ENCODE data around the gene CAPN10.

Gene CAPN10

DNA sequence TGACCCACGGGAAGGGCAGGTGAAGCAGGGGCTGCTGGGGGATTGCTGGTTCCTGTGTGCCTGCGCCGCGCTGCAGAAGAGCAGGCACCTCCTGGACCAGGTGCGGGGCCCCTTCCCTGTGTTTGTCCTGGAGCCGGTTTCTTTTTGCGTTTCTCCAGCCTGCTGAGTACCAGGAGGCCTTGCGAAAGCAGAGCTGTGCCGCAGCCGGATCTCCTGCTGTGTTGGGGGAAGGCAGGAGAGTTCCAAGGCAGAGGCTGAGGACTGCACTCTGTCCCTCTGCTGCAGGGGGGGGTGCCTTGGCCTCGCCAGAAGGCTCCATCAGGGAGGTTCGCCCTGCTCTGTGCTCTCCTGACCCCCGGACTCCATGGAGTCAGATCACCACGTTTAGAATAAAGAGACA, 2.8 kb downstream of the CAPN10 start:
- no peak for DNase-seq (ENCODE audit: low read depth, low spot score)

GRCh38 chr2:240589850-240590525, 3.5 kb downstream of the CAPN10 start:
- DNase-seq (ENCODE audit: low read depth, low spot score) = no peak

DNA sequence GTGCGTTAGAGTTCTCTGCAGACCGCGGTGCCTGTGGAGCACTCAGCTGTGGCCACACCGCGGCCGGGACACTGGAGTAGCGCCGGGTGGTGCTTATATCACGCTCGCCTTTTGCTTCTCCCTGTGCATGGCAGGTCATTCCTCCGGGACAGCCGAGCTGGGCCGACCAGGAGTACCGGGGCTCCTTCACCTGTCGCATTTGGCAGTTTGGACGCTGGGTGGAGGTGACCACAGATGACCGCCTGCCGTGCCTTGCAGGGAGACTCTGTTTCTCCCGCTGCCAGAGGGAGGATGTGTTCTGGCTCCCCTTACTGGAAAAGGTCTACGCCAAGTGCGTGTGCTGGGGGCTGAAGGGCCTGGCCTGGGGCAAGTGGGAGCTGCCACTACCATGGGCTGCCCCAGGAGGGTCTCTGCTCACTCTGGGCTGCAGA, 4.2 kb downstream of the CAPN10 start:
- no peak for DNase-seq (ENCODE audit: low read depth, low spot score)

DNA sequence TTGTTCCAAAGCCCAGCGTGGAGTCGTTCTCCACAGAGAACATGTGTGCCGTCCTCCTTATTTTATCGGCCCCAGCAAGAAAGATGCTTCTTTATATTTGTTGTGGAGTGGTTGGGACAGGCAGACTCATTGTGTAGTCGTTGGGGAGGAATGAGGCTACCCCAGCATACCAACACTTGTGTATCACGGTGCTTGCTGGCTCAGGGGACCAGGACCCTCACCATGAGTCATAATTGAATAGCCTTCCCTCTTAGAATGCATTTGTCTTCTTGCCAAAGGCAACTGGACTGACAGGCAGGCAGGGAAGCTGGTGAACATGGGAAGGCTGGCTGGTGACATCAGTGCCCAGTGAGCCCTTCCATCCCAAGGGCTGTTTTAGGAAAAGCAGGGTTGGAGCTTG, 4.7 kb downstream of the CAPN10 start:
- no peak for DNase-seq (ENCODE audit: low read depth, low spot score)

DNA sequence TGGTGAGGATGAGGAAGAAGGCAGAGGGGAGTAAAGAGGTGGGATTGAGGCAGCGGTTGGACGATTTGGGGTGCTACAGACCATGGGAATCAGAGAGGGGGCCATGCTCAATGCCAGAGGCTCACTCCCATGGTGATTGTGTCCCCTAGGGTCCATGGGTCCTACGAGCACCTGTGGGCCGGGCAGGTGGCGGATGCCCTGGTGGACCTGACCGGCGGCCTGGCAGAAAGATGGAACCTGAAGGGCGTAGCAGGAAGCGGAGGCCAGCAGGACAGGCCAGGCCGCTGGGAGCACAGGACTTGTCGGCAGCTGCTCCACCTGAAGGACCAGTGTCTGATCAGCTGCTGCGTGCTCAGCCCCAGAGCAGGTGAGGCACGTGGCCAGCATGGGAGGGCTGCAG, 5.2 kb downstream of the CAPN10 start:
- DNase-seq (ENCODE audit: low read depth, low spot score) = no peak

GRCh38 chr2:240593026-240593702, 6.6 kb downstream of the CAPN10 start:
- DNase-seq (ENCODE audit: low read depth, low spot score) = no peak

- no peak for DNase-seq (ENCODE audit: low read depth, low spot score)
These were observed 7.3 kb downstream of the CAPN10 start for GRCh38 chr2:240593703-240594451.

DNA sequence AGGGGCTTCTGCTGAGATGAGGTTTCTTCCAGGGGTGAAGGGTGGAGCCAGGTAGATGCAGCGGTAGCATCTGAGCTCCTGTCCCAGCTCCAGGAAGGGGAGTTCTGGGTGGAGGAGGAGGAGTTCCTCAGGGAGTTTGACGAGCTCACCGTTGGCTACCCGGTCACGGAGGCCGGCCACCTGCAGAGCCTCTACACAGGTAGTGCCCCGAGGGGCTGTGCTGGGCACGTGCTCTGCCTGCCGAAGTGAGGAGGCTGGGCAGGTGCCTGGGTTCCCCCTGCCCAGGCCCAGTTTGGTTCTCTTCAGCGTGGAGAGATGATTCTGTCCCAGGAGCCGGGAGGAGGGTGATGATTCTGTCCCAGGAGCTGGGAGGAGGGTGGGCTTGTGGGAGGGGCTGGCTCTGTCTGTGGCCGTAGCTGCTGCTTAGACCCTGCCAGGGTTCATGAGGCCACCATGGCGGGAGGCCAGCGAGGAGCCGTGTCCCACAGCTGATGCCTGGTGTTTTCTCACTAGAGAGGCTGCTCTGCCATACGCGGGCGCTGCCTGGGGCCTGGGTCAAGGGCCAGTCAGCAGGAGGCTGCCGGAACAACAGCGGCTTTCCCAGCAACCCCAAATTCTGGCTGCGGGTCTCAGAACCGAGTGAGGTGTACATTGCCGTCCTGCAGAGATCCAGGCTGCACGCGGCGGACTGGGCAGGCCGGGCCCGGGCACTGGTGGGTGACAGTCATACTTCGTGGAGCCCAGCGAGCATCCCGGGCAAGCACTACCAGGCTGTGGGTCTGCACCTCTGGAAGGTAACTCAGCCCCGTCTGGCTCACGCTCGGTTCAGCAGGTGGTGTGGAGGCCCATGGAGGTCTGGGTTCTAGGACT, 8.2 kb downstream of the CAPN10 start:
- no peak for DNase-seq (ENCODE audit: low read depth, low spot score)

- no peak for DNase-seq (ENCODE audit: low read depth, low spot score)
These were observed 9.0 kb downstream of the CAPN10 start for GRCh38 chr2:240595381-240596079.

DNA sequence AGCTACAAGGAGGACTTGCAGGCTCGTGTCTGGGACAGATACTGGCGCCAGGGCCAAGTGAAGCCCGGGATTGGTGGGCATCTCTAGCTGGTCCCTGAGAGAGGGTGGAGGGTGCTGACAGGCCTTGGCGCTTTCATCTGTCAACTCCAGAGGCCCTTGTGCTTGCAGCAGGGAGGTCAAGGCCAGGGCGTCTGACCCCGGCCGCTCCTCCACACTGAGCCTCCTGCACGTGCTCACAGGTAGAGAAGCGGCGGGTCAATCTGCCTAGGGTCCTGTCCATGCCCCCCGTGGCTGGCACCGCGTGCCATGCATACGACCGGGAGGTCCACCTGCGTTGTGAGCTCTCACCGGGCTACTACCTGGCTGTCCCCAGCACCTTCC, 9.5 kb downstream of the CAPN10 start:
- no peak for DNase-seq (ENCODE audit: low read depth, low spot score)

DNA sequence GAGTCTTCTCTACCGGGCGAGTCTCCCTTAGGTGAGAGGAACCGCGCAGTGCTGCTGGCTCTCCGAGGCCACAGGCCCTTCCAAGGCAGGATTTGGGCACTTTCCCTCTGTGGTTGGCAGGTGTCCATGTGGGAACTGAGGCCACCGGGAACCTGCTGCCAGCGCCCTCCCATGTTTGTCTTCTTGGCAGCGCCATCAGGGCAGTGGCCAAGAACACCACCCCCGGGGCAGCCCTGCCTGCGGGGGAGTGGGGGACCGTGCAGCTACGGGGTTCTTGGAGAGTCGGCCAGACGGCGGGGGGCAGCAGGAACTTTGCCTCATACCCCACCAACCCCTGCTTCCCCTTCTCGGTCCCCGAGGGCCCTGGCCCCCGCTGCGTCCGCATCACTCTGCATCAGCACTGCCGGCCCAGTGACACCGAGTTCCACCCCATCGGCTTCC, 10.0 kb downstream of the CAPN10 start:
- DNase-seq (ENCODE audit: low read depth, low spot score) = no peak

DNA sequence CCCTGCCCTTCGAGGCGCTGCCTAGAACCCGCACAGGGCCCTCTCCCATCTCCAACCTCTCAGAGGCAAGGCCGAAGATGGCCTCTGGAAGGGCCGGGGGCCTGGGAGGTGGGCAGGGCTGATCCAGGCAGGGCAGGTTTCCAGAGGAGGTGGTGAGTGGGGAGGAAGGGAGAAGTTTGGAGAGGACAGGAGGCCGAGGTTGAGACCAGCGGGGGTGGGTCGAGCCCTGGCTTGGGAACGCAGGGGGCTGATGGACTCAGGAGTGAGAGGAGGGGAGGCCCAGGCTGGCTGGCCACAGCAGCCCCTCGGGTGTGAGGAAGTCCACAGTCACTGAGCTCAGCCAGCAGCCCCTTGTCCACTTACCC, 10.5 kb downstream of the CAPN10 start:
- DNase-seq (ENCODE audit: low read depth, low spot score) = no peak

- no peak for DNase-seq (ENCODE audit: low read depth, low spot score)
These were observed 11.1 kb downstream of the CAPN10 start for GRCh38 chr2:240597419-240598181.

DNA sequence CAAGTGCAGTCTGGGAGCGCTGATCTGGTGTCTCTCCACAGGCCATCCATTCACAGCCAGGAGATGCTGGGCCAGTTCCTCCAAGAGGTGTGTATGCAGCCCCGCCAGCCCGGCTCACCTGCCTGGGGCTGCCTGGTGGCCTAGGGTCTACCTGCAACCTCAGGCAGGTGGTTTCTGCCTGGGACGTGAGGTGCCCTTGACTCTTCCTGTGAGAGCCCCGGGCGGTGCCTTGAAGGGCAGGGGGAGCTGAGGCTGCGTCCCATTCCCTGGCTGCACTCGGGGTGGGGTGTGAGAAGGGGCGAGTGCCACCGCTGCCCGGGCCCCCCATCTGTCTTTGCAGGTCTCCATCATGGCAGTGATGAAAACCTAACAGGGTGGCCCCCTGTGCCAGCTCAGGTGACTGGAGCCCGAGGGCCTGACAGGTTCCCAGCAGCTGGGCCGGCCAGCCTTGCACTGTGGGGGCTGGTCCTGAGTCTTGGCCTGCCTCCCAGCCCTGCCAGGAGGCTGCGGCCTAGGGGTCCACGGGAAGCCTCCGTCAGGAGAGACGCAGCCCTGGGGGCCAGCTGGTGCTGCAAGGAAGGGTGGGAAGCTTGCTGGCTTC, 11.9 kb downstream of the CAPN10 start:
- no peak for DNase-seq (ENCODE audit: low read depth, low spot score)

DNA sequence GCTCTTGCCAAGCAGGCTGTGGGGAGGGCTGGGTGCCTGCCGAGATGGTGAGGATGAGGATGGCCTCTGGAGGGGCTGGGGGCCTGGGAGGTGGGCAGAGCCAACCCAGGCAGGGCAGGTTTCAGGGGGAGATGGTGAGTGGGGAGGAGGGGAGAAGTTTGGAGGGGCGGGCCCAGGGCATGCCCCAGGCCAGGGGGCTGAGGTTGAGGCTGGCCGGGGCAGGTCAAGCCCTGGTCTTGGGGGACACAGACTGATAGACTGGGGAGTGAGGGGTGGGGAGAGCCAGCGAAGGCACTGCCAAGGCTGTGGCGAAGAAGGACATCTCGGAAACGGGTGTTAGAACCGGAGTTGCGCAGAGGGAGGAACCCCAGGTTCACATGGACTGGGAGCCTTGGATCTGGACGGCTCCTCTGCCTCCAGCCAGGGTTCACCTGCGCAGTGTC, 12.6 kb downstream of the CAPN10 start:
- no peak for DNase-seq (ENCODE audit: low read depth, low spot score)

GRCh38 chr2:240600451-240600961, 14.0 kb downstream of the CAPN10 start:
- DNase-seq (ENCODE audit: low read depth, low spot score) = no peak

DNA sequence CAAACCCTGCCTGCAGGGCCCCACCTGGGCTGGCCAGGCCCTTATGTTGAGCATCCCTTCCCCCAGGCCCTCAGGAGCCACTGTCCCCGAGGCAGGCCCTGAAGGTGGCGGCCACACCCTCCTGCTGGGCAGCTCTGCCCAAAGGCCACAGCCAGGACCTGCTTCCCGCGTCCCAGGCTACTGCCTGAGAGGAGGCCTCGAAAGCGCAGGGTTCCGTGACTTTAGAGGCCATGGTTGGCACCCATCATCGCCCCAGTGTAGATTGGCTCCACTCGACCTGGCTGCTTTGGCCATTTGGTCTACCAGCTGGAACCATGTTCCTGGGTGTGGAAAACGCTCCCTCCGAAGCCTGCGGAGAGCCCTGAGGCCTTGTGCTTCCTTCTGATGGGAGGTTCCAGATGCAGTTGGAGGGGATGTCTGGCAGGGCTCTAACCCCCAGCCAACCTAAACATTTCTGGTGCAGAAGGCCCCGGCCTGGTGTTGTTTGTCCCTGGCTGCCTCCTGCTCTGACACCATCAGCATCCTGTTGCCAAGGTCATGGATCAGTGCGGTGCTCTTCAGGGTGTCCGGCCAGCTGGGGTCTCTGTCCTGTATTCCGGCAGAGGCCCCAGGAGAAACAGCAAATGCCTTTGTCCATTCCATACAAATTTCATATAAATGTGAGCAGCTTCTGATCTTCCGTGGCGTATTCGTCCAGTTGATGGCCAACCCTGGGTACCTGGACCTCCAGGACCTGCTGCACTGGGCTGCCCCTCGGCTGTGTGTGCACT, 14.7 kb downstream of the CAPN10 start:
- no peak for DNase-seq (ENCODE audit: low read depth, low spot score)

- no peak for DNase-seq (ENCODE audit: low read depth, low spot score)
These were observed 15.3 kb downstream of the CAPN10 start for GRCh38 chr2:240601831-240602160.

Measured in smooth muscle cell of the brain vasculature (primary cell).